ENCODE data around the gene GJA1.
"Not testable (repeated sequence)": the region's sequence is repeated elsewhere in the genome, so short reads cannot be mapped to it uniquely, and the experiment has no call there.

GJA1 gene

DNA sequence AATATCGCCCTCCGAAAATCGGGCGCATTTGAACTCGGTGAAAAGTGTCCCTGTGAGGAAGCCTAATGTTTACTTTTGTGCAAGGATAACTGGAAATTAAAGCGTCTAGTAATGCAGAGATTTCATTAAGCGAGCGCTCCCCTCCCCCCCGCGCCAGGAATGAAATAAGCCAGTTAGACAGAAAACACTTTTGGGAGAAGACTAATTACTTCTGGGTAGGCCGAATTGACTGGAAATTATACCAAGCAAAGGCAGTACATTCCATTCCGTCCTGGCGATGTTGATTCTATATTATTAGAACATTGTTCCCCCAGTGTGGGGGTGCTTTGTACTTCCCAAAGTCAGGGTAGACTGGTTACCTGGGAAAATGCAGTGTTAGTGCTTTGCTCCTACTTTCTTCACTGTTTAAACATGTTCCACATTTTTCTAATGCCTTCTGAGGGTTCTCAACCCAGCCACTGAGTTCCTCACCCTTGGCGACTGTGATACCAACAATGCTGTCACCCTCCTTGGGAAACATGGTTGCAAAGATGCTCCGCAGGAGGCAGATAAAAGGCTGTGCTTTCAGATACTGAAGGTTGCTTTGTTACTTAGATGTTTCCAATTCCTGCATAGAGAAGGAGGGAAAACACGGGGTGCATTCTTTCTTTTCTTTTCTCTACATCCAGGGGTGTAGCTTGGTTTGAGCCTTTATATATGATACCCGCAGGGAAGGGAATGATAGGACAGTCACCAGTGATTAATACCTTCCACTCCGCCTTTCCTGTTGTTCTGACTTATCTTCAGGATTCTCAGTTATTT, 2.6 kb downstream of the GJA1 start:
- no peak for DNase-seq

DNA sequence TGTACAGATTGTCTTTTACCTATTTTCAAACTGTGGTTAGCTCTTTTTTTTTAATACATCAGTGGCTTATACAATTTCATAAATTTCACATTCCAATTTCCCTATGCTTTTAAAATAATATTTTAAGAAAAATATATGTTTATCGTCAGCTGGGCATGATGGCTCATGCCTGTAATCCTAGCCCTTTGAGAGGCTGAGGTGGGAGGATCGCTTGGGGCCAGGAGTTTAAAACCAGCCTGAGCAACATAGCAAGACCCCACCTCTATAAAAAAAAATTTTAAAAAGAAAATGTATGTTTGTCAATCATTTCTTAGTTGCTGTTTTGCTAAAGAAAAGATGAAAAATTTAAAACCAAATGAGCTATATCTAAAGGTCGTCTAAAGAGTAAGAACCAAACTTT, 3.4 kb downstream of the GJA1 start:
- DNase-seq = no peak

DNA sequence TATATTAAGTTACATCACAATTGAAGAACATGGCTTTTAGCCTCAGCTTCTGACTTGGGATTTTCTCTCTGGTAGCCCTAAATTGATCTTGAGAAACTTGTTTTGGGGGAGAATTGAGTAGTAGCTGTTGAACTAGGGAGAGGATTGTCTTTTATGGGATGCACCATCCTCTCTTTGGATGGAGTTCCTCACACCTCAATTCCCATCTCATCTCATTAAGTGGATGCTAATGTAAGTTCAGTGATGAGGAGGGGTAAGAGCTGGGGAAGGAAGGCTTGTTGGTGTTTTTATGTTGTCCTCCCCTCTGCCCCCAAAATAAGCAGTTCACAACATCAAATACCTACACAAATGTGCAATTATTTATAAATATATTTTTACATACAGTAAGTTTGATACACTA, 4.0 kb downstream of the GJA1 start:
- DNase-seq = no peak

DNA sequence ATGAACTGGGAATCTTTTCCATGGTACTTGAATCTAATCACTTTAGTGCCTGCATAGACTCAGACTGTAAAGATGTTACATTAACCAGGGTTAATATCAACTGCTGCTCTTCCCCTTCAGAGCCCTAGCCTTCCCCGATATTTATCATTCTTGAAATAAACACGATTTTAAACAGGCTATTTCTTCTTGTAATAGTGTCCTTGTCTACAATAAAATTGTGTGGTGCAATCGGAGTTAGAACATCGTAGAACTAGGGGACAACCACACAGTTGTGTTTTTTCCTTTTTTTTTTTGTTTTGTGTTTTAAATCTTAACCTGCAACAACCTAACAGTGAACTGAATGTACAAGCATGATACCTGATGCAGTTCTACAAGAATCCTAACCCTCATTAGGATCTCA, 4.5 kb downstream of the GJA1 start:
- no peak for DNase-seq

DNA sequence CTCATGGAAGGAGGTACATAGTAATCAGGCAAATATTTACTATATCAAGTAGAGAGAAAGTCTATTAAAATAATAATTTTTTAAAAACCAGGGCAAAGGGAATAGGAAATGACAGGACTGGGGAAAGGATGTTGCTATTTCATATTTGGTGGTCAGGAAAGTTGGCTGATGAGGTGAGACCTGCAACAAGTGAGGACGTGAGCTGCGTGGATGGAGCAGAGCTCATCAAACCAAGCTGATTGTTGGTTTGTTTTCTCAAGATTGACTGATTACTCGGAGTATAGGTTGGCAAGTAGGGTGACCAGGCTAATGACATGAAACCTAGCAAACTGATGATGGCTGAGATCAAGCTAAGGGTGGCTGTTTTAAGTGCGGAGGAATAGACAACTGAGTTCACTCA, 6.0 kb downstream of the GJA1 start:
- DNase-seq = no peak

DNA sequence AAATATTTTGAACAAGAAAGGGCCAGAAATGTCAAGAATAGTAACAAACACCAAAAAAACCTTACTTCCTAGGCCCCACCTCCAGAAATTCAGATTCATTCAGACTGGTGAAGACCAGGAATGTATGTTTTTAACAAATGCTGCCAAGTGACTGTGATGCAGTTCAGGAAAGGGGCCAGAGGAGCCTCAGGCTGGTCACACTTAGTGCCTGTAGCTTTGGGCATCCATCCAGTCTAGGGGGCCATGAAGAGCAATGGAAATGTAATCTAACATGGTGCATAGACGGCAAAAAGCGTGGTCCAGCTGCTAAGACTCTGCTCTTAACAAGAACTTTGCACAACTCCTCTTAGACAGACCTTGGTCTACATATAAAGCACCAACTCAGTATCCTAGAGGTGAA, 7.1 kb downstream of the GJA1 start:
- no peak for DNase-seq

DNA sequence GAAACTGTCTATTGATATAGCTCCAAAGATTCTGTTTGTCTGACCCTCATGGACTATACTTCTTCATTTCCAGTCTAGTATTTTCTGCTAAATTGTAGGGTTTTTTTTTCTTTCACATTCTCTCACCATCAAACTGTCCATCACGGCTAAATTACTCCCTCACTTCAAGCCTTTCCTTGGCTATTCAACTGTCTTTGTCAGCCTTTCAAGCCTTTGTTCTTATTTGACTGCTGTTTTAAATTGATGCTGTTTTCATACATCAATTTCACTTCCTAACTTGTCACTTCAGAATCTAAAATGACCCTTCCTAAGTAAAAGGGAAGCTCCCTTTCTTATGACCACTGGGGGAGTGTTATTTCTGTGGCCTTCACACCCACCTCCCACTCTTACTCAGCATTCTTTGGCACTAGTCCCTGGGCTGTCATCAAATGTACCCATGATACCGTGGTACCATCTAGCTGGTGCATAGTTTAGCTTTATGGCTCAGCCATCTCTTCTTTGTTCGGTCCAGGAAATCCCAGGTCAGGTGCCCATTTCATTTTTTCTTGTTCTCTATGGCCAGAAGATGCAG, 8.6 kb downstream of the GJA1 start:
- DNase-seq = no peak

DNA sequence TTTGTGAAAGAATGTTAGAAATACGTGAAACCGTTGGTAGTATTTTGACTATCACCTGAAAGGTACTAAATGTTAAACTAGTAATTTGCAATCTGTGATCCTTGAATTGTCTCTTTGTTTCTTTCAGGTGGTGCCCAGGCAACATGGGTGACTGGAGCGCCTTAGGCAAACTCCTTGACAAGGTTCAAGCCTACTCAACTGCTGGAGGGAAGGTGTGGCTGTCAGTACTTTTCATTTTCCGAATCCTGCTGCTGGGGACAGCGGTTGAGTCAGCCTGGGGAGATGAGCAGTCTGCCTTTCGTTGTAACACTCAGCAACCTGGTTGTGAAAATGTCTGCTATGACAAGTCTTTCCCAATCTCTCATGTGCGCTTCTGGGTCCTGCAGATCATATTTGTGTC, 11.3 kb downstream of the GJA1 start:
- not testable (repeated sequence) for DNase-seq

DNA sequence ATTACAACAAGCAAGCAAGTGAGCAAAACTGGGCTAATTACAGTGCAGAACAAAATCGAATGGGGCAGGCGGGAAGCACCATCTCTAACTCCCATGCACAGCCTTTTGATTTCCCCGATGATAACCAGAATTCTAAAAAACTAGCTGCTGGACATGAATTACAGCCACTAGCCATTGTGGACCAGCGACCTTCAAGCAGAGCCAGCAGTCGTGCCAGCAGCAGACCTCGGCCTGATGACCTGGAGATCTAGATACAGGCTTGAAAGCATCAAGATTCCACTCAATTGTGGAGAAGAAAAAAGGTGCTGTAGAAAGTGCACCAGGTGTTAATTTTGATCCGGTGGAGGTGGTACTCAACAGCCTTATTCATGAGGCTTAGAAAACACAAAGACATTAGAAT, 12.3 kb downstream of the GJA1 start:
- not testable (repeated sequence) for DNase-seq

DNA sequence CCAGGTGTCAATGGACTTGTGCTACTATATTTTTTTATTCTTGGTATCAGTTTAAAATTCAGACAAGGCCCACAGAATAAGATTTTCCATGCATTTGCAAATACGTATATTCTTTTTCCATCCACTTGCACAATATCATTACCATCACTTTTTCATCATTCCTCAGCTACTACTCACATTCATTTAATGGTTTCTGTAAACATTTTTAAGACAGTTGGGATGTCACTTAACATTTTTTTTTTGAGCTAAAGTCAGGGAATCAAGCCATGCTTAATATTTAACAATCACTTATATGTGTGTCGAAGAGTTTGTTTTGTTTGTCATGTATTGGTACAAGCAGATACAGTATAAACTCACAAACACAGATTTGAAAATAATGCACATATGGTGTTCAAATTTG, 13.1 kb downstream of the GJA1 start:
- DNase-seq = not testable (repeated sequence)

DNA sequence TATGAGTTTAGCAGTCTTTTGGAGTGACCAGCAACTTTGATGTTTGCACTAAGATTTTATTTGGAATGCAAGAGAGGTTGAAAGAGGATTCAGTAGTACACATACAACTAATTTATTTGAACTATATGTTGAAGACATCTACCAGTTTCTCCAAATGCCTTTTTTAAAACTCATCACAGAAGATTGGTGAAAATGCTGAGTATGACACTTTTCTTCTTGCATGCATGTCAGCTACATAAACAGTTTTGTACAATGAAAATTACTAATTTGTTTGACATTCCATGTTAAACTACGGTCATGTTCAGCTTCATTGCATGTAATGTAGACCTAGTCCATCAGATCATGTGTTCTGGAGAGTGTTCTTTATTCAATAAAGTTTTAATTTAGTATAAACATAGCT, 13.9 kb downstream of the GJA1 start:
- no peak for DNase-seq

DNA sequence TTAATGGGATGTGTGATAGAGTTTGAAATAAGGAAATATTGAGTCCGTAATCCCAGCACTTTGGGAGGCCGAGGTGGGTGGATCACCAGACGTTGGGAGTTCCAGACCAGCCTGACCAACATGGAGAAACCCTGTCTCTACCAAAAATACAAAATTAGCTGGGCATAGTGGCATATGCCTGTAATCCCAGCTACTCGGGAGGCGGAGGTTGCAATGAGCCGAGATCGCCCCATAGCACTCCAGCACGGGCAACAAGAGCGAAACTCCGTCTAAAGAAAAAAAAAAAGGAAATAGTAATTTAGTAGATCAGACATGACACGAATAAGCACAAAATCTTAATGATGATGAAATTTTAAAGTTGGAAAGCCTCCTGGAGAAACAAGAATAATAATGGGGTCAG, 14.8 kb downstream of the GJA1 start:
- DNase-seq = no peak

DNA sequence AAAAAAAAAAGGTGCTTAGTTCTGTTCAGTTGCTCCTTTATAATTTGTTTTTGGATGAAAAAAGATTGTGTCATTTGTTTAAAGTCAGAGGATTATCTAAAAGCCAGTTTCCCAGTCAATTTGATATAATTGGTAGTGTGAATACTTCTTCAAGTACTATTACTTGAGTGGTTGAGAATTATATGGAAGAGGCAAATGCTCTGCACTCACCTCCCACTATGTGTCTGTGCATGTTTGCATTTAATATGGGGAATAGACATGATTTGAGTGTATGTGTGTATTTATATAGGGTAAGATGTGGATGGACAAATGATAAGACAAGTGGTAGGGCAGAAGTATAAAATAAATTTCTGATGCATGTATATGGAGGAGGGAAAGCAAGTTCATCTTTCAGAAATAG, 15.8 kb downstream of the GJA1 start:
- no peak for DNase-seq

DNA sequence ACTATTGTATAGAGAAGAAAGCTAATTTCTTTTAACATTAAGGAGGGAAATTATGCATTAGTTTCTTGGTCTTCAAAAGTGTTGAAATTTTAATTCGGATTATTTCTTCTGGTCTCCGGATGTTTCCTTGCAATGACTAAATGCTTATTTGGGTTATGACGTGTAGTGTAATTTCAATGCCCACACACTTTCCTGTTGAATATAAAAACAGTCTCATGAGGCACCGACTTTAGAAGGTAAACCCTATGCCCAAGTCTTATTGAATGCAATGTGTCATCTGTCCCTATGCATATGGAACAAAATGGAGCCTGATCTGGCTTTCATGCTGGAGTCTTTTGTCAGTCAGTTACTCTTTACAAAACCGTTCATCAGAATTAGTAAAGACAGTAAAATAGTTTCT, 17.7 kb downstream of the GJA1 start:
- DNase-seq = no peak

DNA sequence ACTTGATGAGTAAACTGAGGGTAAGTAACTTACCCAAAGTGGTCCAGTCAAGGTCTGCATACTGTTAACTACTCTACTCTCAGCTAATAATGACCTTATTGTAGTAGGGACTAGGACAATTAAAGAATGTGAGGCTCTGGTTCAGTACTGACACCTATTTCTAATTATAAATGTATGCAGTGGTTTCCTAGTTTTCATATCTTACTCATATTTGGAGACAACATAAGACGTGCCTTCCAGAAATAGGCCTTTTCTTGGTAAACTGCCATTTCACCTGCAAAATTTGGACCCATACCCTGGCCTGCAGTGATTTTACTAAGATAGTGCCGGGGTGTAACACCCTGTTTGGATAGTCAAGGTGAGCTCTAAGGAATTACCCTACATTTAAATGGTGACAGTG, 24.7 kb downstream of the GJA1 start:
- no peak for DNase-seq

DNA sequence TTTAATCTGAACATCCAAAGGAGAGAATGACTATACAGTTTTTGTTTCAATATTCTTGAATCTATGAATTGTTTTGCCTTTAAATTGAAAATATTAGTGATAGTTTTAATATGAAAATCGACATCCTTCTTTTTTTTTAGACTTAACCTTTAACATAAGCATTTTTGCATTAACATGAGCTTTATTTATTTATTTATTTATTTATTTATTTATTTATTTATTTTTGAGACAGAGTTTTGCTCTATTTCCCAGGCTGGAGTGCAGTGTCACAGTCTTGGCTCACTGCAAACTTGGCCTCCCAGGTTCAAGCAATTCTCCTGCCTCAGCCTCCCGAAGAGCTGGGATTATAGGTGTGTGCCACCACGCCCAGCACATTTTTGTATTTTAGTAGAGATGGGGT, 27.6 kb downstream of the GJA1 start:
- DNase-seq = no peak

DNA sequence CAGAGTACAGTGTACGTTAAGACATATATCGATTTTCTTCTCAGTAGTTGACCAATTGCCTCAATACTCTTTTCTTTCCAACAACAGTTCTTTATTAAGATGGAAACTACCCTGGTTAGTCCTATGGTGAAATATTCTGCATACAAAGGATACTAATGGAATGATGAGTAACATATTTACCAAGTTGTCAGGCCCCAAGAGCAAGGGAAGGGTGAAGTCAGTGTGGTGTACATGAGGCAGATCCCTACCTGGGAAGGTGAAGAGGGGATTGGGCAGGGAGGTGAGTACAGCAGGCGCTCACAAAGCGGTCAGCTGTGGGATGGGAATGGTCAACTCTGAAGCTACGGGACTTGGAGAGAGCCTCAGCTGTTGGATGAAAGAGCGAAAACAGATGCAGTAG, 29.7 kb downstream of the GJA1 start:
- DNase-seq = no peak

DNA sequence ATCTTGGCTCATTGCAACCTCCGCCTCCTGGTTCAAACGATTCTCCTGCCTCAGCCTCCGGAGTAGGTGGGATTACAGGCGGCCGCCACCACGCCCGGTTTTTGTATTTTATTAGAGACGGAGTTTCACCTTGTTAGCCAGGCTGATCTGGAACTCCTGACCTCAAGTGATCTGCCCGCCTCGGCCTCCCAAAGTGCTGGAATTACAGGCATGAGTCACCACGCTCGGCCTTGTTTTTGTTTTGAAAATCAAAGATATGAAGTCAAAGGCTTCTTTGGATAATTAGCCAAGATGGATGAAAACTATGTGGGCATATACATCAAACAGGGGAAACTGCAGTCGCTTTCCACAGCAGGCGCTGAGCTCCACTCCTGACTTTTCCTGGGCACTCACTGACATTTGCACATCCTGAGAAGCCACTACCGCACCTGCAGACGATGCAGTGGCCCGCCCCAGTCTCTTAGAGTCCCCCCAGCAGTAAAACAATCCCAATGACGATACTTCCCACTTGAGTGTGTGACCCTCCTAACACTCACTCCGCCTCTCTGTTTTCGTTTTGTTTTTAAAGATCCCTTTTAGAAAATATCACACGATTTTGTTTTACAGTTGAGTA, 44.1 kb downstream of the GJA1 start:
- DNase-seq = no peak

DNA sequence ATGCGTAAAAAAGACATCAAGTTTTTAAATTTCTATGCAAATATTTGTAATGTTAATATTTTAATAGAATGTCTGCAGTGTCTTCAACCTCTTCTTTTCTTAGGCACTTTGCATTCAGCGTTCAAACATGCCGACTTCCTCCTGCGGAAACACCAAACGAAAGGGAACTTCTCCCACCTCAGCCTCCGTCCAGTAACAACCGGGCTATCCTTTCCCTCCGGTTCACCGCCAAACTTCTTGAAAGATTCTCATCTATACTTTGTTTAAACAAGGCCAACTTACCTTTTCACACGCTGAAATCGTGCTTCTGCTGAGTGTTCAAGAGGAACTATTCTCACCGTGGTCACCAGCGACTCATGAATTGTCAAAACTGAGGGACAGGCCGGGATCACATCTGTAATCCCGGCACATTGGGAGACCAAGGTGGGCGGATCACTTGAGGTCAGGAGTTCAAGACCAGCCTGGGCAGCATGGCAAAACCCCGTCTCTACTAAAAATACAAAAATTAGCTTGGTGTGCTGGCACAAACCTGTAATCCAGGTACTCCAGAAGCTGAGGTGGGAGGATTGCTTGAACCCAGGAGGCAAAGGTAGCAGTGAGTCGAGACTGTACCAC, 44.8 kb downstream of the GJA1 start:
- DNase-seq = no peak

DNA sequence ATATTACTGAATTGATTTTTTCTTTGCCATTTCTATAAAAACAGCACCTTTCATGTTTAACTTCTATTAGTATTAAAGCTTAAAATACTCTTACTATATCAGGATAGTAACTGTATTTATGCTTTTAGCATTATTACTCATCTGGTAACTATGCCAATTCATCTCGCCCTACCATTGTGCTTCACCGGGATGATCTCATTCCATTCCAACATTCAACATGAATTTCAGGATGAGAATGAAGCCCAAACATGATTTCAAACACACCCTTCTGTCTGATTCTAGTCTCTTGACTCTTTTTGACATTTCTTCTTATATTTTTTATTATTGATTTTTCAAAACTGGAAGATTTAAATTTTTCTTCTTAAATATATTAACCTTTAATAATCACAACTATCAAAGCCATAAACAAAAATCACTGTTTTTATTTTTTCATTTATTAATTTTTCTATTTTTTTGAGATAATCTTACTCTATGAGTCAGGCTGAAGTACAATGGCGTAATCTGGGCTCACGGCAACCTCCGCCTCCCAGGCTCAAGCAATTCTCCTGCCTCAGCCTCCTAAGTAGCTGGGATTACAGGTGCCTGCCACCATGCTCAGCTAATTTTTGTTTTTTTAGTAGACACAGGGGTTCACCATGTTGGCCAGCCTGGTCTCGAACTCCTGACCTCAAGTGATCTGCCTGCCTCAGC, 46.7 kb downstream of the GJA1 start:
- DNase-seq = no peak

DNA sequence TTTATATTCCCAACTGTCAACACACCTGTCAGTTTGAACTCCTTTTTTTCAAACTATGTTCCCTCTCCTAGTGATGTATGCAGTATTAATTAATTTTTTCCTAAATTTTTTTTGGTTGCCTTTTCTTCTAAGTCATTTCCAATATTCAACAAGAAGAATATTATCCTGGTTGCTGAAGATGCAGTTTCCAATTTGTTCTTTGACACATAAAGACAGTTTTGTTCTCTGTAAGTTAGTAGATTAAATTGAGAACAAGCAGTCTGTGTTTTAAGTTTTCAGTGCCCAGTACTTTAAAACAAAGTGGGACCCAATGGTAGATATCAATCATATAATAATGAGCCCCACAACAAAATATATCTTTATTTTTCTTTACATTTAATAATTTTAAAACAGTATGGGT, 47.3 kb downstream of the GJA1 start:
- no peak for DNase-seq

DNA sequence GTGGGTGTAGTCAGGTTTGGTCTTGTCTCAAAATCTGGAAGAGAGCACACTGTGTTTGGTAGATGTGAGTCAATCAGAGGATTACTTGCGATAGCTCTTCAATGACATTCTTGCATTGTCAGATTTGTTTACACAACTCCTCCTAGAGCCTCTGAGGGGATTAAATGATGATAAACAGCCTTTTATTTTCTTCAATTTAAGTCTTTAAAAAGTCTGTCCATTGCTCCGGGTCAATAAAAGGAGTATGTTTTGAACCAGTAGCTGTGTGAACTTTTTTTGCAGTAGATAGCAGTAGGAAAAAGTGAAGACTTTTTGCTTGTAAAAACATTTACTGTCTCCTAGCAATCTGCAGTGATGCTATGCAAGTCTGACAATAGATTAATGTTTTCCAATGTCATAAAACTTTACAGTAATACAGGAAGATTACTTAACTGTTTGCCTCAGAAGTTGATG, 49.9 kb downstream of the GJA1 start:
- DNase-seq = no peak

DNA sequence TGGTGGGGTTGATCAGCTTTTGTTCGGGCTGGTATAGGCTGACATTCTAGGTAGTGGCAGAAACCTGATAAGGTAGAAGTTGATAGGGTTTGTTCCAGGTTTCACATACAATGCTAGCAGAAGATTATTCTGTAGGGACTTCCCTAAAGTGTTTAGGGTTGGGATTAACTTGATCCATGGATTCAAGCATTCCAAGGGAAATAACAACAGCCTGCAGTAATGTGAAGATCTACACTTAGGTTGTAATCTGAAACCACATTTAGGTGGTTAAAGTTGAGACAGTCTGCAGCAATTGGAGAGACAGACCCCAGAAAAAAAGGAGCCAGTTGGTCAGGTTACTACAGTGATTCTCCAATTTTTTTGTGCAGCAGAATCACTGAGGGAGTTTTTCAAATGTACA, 56.1 kb downstream of the GJA1 start:
- no peak for DNase-seq

DNA sequence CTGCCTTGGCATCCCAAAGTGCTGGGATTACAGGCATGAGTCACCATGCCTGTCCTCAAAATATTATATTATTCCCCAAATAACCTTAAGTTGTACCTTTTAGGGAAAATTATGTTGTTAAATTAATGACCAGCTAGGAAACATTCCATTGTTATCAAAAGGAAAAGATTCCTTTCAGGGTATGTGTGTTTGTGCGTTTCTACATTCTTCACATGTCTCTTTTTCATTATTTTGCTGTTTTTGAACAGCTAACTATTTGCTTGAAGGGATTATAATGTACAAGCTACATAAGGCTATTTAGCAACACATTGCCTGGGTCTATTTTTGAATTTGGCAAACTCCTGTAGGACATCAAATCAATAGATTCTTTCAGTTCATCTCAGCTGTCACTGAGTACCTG, 57.1 kb downstream of the GJA1 start:
- no peak for DNase-seq
